ENCODE results near the gene RRP1B.

Gene RRP1B

DNA sequence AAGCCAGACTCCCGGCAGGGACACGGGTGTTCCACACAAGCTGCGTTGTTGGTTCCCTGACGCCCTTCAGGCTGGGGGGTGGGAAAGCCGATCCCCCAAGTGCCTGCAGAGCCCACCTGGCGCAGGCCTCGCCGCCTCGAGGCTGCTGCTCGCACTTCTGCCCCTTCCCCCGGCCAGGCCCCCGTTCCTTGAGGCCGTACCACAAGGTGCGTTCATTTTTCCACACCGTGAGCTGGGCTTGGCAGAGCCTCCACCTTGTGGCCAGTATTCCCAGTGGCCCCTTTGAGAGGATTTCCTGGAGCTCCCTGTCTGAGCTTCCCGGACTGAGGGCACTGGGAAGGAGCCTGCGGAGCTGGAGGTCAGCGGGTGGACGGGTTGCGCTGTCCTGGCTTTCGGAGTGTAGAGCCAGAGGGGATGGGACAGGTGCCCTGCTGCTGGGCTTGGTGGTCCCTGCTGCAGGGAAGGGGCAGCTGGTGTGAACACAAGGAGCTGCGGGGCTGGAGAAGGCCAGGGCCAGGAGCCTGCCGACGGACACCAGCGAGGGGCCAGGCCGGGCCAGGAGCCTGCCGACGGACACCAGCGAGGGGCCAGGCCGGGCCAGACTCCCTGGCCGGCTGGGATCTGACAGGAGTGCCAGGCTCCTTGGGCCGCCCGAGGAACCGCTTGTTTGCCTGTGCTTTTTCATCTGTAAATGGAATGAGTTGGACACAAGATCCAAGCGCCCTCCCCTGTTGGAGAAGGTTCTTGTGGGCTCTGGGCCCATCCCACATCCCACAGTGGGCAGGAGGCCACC lies 78.0 kb downstream of the RRP1B start:
- Histone ChIP-seq H4K20me1 (peaks cover 54 to 95% (median 88%) of the 10 kb centered on the region in 11 experiments), H3K4me1 (peaks cover 59 to 82% (median 67%) of the 10 kb centered on the region in 10 experiments), H3K9ac (no peak overlapping the region), H3K9me3 (replicated peaks in 1 of 11) (peaks cover 0 to 12% (median 0%) of the 10 kb centered on the region in 11 experiments; a peak in 6 of 22 replicates), H3K4me2 (peak overlapping the region in 8 of 11 experiments; percentile 9 to 100 (median 86); a peak in 7 of 22 replicates), H3K27ac (no peak overlapping the region), H3K27me3 (peaks cover 0 to 6% (median 0%) of the 10 kb centered on the region in 11 experiments; a peak in 3 of 22 replicates), H3K36me3 (peaks cover 0 to 86% (median 70%) of the 10 kb centered on the region in 11 experiments; a peak in 19 of 22 replicates), H3K4me3 (no peak overlapping the region)
- TF ChIP-seq Cebpa-rat (IDR thresholded peaks at IDR 0.05) = no peak

DNA sequence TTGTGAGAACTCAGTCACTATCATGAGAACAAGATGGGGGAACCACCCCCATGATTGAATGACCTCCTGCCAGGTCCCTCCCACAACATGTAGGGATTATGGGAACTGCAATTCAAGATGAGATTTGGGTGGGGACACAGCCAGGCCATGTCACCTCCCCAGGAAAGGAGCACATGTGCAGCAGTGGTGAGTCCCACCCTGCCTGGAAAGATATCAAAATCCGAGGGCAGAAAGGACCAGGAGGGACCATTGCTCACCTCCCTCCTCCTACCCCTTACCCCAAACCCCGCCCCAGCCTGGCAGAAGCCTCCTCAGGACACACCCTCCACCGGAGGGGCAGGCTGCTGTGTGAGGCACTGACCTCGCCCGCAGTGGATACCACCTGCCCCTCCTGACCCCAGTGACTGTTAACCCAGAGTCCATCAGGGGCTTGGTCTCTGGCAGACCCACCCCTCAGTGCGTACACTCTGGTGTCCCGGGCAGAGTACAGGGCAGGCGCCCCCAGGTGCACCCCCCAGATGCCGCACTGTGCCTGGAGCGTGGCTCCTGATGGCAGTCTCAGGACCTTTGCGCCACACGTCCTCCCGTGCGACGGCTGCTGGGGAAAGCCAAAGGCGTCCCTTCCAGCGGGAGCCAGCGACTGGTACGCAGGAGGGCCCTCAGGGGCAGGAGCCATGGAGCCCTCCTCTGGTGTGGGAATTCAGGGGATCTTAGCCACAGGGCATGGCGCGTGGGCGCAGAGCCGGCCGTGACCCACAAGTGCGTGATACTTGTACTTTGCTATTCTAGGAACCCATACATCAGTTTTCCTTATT lies 80.5 kb downstream of the RRP1B start:
- Histone ChIP-seq H3K4me2 (peak overlapping the region in 10 of 11 experiments; percentile 15 to 62 (median 46); a peak in 18 of 22 replicates), H3K9me3 (replicated peaks in 1 of 11) (peaks cover 0 to 12% (median 0%) of the 10 kb centered on the region in 11 experiments; a peak in 6 of 22 replicates), H3K9ac (no peak overlapping the region), H3K4me3 (no peak overlapping the region), H3K4me1 (peaks cover 38 to 57% (median 47%) of the 10 kb centered on the region in 10 experiments), H3K27ac (no peak overlapping the region), H4K20me1 (peaks cover 37 to 90% (median 78%) of the 10 kb centered on the region in 11 experiments), H3K36me3 (peaks cover 0 to 89% (median 74%) of the 10 kb centered on the region in 11 experiments; a peak in 20 of 22 replicates), H3K27me3 (peaks cover 0 to 6% (median 0%) of the 10 kb centered on the region in 11 experiments; a peak in 3 of 22 replicates)
- TF ChIP-seq Cebpa-rat (IDR thresholded peaks at IDR 0.05) = no peak

DNA sequence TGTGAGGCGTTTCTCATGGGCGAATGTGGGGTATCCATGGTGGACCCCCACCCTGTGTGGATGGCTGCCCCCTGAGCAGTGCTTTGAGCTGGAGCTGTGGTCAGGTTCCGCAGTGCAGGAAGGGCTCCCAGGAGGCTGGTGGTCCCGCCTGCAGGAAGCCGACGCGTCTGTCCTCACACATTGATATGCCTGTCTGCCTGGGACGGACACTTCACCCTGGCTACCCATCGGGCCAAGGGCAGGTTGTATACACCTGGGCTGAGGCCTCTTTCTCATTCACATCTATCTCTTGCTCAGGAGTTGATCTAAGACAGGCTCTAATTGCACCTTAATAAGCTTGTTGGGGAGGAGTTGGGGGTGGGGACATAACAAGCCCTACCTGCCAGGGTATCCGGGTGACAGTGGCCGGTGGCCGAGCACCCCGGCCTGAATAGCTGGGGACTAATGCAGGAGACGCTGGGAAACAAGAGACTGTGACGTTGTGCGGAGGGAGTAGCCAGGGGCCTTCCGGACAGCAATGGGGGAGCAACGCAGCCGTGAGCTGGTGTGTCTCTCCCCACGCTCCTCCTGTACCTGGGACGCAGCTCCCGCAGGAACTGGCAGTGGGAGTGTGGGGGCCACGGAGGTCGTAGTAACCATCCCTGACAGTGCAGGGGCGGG lies 81.3 kb downstream of the RRP1B start:
- Histone ChIP-seq H3K27ac (no peak overlapping the region), H3K27me3 (no peaks in the 10 kb centered on the region), H3K9ac (no peak overlapping the region), H3K4me1 (peaks cover 30 to 49% (median 39%) of the 10 kb centered on the region in 10 experiments), H3K9me3 (replicated peaks in 1 of 11) (peaks cover 0 to 12% (median 0%) of the 10 kb centered on the region in 11 experiments; a peak in 6 of 22 replicates), H3K4me2 (peak overlapping the region in 9 of 11 experiments; percentile 15 to 62 (median 49); a peak in 16 of 22 replicates), H3K36me3 (peaks cover 5 to 89% (median 74%) of the 10 kb centered on the region in 11 experiments; a peak in 21 of 22 replicates), H3K4me3 (no peak overlapping the region), H4K20me1 (peaks cover 29 to 90% (median 77%) of the 10 kb centered on the region in 11 experiments)
- no peak for TF ChIP-seq Cebpa-rat (IDR thresholded peaks at IDR 0.05)

- peaks cover 10 to 89% (median 74%) of the 10 kb centered on the region in 11 experiments; a peak in 21 of 22 replicates for H3K36me3 ChIP-seq
- H3K4me3 ChIP-seq = no peak overlapping the region
- no peak for TF ChIP-seq Cebpa-rat (IDR thresholded peaks at IDR 0.05)
- H4K20me1 ChIP-seq = peaks cover 21 to 90% (median 68%) of the 10 kb centered on the region in 11 experiments; a peak in 21 of 22 replicates
- no peak overlapping the region for H3K4me2 ChIP-seq
- no peak overlapping the region for H3K9ac ChIP-seq
- peaks cover 21 to 40% (median 29%) of the 10 kb centered on the region in 10 experiments for H3K4me1 ChIP-seq
- no peaks in the 10 kb centered on the region for H3K27me3 ChIP-seq
- H3K9me3 ChIP-seq (replicated peaks in 1 of 11) = peaks cover 0 to 5% (median 0%) of the 10 kb centered on the region in 11 experiments; a peak in 6 of 22 replicates
- H3K27ac ChIP-seq = no peak overlapping the region
Observed at GRCh38 chr21:43741423-43742096, 82.2 kb downstream of the RRP1B start.

DNA sequence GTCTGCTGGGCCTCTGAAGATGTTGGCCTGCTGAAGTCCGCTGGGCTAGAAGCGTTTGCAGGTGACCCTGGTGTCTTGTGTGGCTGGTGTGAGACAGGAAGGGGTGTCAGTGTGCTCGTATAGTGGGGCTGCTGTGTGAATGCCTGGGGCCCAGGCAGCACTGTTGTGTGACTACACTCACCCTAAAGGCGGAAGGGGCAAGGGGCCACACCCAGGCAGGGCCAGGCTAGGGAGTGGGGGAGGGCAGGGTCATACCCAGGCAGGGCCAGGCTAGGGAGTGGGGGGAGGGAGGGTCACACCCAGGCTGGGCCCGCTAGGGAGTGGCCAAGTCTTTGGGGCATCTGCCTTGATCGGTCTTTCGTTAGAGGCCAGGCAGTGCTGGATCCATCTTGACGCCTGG lies 84.6 kb downstream of the RRP1B start:
- Histone ChIP-seq H3K4me1 (peaks cover 16 to 35% (median 24%) of the 10 kb centered on the region in 10 experiments), H3K9me3 (replicated peaks in 1 of 11) (no peaks in the 10 kb centered on the region), H3K4me3 (no peak overlapping the region), H3K9ac (no peak overlapping the region), H3K36me3 (peaks cover 19 to 89% (median 74%) of the 10 kb centered on the region in 11 experiments; a peak in 21 of 22 replicates), H4K20me1 (peaks cover 11 to 89% (median 53%) of the 10 kb centered on the region in 11 experiments; a peak in 21 of 22 replicates), H3K27ac (no peak overlapping the region), H3K27me3 (no peaks in the 10 kb centered on the region), H3K4me2 (no peak overlapping the region)
- TF ChIP-seq Cebpa-rat (IDR thresholded peaks at IDR 0.05) = no peak

GRCh38 chr21:43744725-43745124 lies 85.4 kb downstream of the RRP1B start:
- Histone ChIP-seq H3K9ac (no peak overlapping the region), H3K4me3 (no peak overlapping the region), H3K9me3 (replicated peaks in 1 of 11) (no peaks in the 10 kb centered on the region), H3K27me3 (no peaks in the 10 kb centered on the region), H3K36me3 (peaks cover 19 to 89% (median 76%) of the 10 kb centered on the region in 11 experiments; a peak in 21 of 22 replicates), H3K4me1 (peaks cover 9 to 34% (median 27%) of the 10 kb centered on the region in 10 experiments; a peak in 19 of 20 replicates), H4K20me1 (peaks cover 10 to 89% (median 52%) of the 10 kb centered on the region in 11 experiments; a peak in 21 of 22 replicates), H3K27ac (no peak overlapping the region), H3K4me2 (no peak overlapping the region)
- no peak for TF ChIP-seq Cebpa-rat (IDR thresholded peaks at IDR 0.05)
